Heart right ventricle (tissue), 16 donors: ENCODE measurements around the gene HSD11B1L. TPM values are rescaled to one million over a fixed set of nuclear protein-coding genes. Genes with fewer than 3 reads are reported as not detected.

Source experiments
- ATAC-seq, 8 donors: fragments of 200-7000 bp; cut with Tn5 transposase; one replicate each; pipeline ENCODE4 v1.9.1; 2020; ENCODE audit warnings: mild to moderate bottlenecking in 8 of 8, moderate library complexity in 8 of 8, moderate number of reproducible peaks in 1 of 8
- DNase-seq, 2 donors: peaks; one replicate each; pipeline ENCODE4 v3.0.0-alpha.2; 2020
- H3K27ac ChIP-seq, 10 donors: fragments of 200-600 bp; sonication (generic) in 2 of 10; one replicate each; pipeline versions ENCODE4 v1.5.0 to v1.8.0; 2020 to 2022; ENCODE audit warnings: mild to moderate bottlenecking in 3 of 10
- H3K27me3 ChIP-seq, 7 donors: fragments of 200-600 bp; one replicate each; pipeline ENCODE4 v1.8.0; 2021 to 2022; ENCODE audit warnings: mild to moderate bottlenecking in 2 of 7
- H3K36me3 ChIP-seq, 9 donors: fragments of 200-600 bp; sonication (generic) in 1 of 9; one replicate each; pipeline versions ENCODE4 v1.5.0 to v1.8.0; 2020 to 2022; ENCODE audit warnings: mild to moderate bottlenecking in 2 of 9
- H3K4me1 ChIP-seq, 9 donors: fragments of 200-600 bp; sonication (generic) in 1 of 9; one replicate each; pipeline versions ENCODE4 v1.5.0 to v1.8.0; 2020 to 2022; ENCODE audit warnings: mild to moderate bottlenecking in 4 of 9
- H3K4me3 ChIP-seq, 10 donors: fragments of 200-600 bp; sonication (generic) in 2 of 10; one replicate each; pipeline versions ENCODE4 v1.5.0 to v1.8.0; 2020 to 2022; ENCODE audit warnings: mild to moderate bottlenecking in 7 of 10, moderate library complexity in 2 of 10
- H3K9me3 ChIP-seq, 11 donors: fragments of 200-600 bp in 10 of 11; sonication (generic) in 2 of 11; one replicate each; pipeline versions ENCODE4 v1.5.0 to v1.8.0; 2013 to 2022; ENCODE audit warnings: mild to moderate bottlenecking in 2 of 11, control low read depth in 1 of 11, moderate library complexity in 1 of 11
- WGBS, 2 donors: extraction: QIAGEN DNeasy Blood & Tissue Kit; methylation state at CpG; one replicate each; pipeline ENCODE4 v1.1.7; 2013; ENCODE audit warnings: inconsistent platforms in 1 of 2; 5-methylcytosine and 5-hydroxymethylcytosine counted together
- intact Hi-C, 10 donors: fragments of 100-400 bp; cut with DNase I; formaldehyde crosslinking; loops; one replicate each; pipeline versions ENCODE4 v1.11.1 to v1.14.2; 2022
- polyA plus RNA-seq, 2 donors: library from polyadenylated mRNA; stranded (reverse); fragments of 200-250 nt; gene quantifications; one replicate each; pipeline ENCODE4 v1.2.3, GENCODE V29; 2013
- total RNA-seq, 10 donors: library from RNA; stranded (reverse); fragmentation: NEBNext Ultra II Directional in 3 of 10; extraction: Animal tissue kit (Norgen Biotek cat#: 25700) in 3 of 10; gene quantifications; one replicate each; pipeline versions ENCODE4 v1.2.1 to v1.2.4, GENCODE V29; 2021 to 2023
- TF ChIP-seq, protein P1 (sequence below), 9 donors: fragments of 200-600 bp; sonication (generic) in 2 of 9; IDR thresholded peaks; one replicate each; pipeline versions ENCODE4 v1.5.0 to v1.8.0; 2021 to 2022; ENCODE audit warnings: antibody characterized with exemption in 9 of 9, mild to moderate bottlenecking in 5 of 9, moderate library complexity in 1 of 9
- donor health status: Arrhythmogenic right ventricular cardiomyopathy.
- donor health status: ischemic (EF 13 %, LVEDD 7.1; RV severe dilation, severe dysfunction).
- donor health status: healthy with polysubstance abuse.
- donor health status: DM: no; HTN: yes; CAD: no.
- donor health status: DM: no; HTN: no; CAD: no.
- donor health status: ischemic (EF 25% LVEDD 6.9; RV normal size, moderate dysfunction).
- donor health status: ischemic (EF 25% LVEDD 5.7; RV mildly dilated, moderate dysfunction).
- donor health status: healthy.
- donor health status: DM: yes; HTN: yes; CAD: no.
- donor health status: Ischemic cardiomyopathy.
- donor health status: ischemic (EF 35%, LVEDD 5.7; RV mildly dilated, moderate dysfunction).
- donor health status: nonischemic (EF 11% LVEDD 7.7; RV severe dilation, severe dysfunction).
- donor health status: DM: yes; HTN: yes; CAD: no.
- donor health status: PGD.
- donor health status: ischemic (EF 29% LVEDD 5.4; RV normal size, mild dysfunction).
- donor health status: nonischemic (EF 23%, LVEDD 6.1; RV moderate dilation, normal function).

The HSD11B1L gene
- total and polyA plus RNA-seq, 12 donors: 3.3 to 13.2 (median 4.3) TPM

- peaks cover 0 to 20% (median 11%) of the 10 kb centered on the region in 9 donors for H3K36me3 ChIP-seq
- no peaks in the 10 kb centered on the region for H3K27me3 ChIP-seq
- DNase-seq: no peak
- peak overlapping the region in 5 of 10 donors; percentile 86 to 100 (median 91) for H3K4me3 ChIP-seq
- intact Hi-C loops: no loop called here
- 65 to 69% methylated on average over 14 of the region's 14 CpGs for WGBS, 2 donors
- no peaks in the 10 kb centered on the region for H3K9me3 ChIP-seq
- ATAC-seq: no peak
- H3K4me1 ChIP-seq: peaks cover 0 to 46% (median 29%) of the 10 kb centered on the region in 9 donors
- peak overlapping the region in 7 of 10 donors; percentile 11 to 97 (median 88) for H3K27ac ChIP-seq
- TF ChIP-seq, protein P1, sequence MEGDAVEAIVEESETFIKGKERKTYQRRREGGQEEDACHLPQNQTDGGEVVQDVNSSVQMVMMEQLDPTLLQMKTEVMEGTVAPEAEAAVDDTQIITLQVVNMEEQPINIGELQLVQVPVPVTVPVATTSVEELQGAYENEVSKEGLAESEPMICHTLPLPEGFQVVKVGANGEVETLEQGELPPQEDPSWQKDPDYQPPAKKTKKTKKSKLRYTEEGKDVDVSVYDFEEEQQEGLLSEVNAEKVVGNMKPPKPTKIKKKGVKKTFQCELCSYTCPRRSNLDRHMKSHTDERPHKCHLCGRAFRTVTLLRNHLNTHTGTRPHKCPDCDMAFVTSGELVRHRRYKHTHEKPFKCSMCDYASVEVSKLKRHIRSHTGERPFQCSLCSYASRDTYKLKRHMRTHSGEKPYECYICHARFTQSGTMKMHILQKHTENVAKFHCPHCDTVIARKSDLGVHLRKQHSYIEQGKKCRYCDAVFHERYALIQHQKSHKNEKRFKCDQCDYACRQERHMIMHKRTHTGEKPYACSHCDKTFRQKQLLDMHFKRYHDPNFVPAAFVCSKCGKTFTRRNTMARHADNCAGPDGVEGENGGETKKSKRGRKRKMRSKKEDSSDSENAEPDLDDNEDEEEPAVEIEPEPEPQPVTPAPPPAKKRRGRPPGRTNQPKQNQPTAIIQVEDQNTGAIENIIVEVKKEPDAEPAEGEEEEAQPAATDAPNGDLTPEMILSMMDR (IDR thresholded peaks at IDR 0.05): no peak
Observed at GRCh38 chr19:5718037-5718578, 37.3 kb downstream of the HSD11B1L start.

DNA sequence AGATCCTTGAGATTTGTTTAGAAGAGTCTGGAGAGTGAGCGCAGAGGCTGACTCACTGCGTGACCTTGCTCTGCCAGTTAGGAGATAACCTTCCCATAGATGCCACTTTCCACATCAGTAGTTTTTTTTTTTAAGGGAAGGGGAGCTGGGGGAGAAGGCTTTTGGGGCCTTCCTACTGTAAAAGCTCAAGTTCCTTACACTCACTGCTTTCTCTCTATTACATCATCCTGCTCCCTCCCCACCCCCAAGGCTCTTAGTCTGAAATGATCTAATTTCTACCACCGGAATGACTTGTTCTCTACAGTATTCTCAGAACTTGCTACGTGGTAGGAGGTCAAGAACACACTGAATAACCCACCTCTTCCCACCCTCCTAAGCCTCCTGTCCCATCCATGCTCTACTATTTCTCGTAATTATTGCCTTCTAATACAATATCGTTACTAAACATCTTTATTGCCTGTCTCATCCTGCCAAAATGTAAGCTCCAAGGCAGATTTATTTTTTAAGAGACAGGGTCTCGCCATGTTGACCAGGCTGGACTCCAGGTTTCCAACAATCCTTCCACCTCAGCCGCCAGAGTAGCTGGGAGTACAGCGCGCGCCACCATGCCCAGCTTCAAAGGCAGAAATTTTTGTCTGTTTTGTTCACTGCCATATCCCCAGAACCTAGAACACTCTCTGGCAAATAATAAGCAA is 37.9 kb downstream of the HSD11B1L start:
- no peaks in the 10 kb centered on the region for H3K9me3 ChIP-seq
- H3K4me3 ChIP-seq: peak overlapping the region; percentile 86 to 100 (median 96)
- peaks cover 0 to 46% (median 29%) of the 10 kb centered on the region in 9 donors for H3K4me1 ChIP-seq
- WGBS, 2 donors: 26 to 30% methylated on average over 11 of the region's 11 CpGs
- intact Hi-C loops: no loop called here
- DNase-seq: no peak
- peaks cover 0 to 13% (median 5%) of the 10 kb centered on the region in 9 donors for H3K36me3 ChIP-seq
- H3K27ac ChIP-seq: peak overlapping the region in 9 of 10 donors; percentile 10 to 97 (median 91)
- TF ChIP-seq, protein P1 (IDR thresholded peaks at IDR 0.05): no peak
- ATAC-seq: no peak
- no peaks in the 10 kb centered on the region for H3K27me3 ChIP-seq

DNA sequence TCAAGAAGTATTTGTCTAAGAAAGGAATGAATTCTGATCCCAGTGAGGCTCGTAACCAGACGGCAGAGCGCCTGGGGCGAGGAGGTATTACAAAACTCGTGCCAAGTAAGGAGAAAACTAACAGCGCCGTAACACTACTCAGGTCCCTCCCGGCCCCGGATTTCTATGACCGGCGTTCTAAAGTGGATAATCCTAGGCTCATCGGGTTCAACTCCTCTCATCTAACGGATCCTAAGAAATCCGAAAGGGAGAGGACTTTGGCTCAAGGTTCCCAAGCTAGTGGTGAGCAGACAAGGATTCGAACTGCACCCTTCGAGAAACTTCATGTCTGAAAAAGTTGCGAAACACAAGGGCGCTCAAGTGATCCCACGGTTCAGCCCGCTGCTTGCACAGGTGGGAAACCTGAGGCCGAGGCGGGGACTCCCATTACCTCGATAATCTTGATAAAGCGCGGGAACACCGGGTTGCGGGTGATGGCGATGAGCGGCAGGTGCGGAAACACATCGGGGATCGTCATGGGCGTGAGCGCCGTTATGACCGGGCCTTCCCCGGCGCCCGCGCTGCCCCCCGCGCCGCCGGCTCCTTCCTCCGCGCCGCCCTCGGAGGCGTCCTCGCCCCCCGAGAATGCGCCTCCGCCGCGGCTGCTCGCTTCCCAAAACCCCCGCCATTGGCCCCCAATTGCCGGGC is 38.6 kb downstream of the HSD11B1L start:
- H3K36me3 ChIP-seq: peaks cover 0 to 8% (median 0%) of the 10 kb centered on the region in 9 donors
- peaks cover 0 to 46% (median 29%) of the 10 kb centered on the region in 9 donors for H3K4me1 ChIP-seq
- H3K27me3 ChIP-seq: no peaks in the 10 kb centered on the region
- TF ChIP-seq, protein P1 (IDR thresholded peaks at IDR 0.05): no peak
- DNase-seq: no peak
- H3K4me3 ChIP-seq: peak overlapping the region; percentile 86 to 100 (median 96)
- ATAC-seq: peak in 1 of 8 donors; percentile 0
- 0 to 1% methylated on average over 45 to 57 of the region's 58 CpGs for WGBS, 2 donors
- H3K9me3 ChIP-seq: no peaks in the 10 kb centered on the region
- H3K27ac ChIP-seq: peak overlapping the region; percentile 83 to 99 (median 93)
- intact Hi-C loops: no loop called here
